Renal cortex interstitium (tissue), 11 donors: ENCODE measurements around the gene BICC1. TPM values are rescaled to one million over a fixed set of nuclear protein-coding genes. Genes with fewer than 3 reads are reported as not detected.
A peak's percentile ranks its signal among the peaks of the same experiment; 100 is the strongest.
"Not testable (repeated sequence)": the region's sequence is repeated elsewhere in the genome, so short reads cannot be mapped to it uniquely, and the experiment has no call there.

Experiments used
- DNase-seq, 11 donors: peaks; one replicate each; pipeline ENCODE4 v3.0.0-alpha.2; 2013; ENCODE audit warnings: low read depth in 9 of 11, low spot score in 4 of 11; ENCODE audit errors: extremely low read depth in 1 of 11
- polyA plus RNA-seq, 3 donors: library from polyadenylated mRNA; unstranded; fragments of 120-200 nt; gene quantifications; one replicate each; pipeline ENCODE4 v1.2.1, GENCODE V29; 2013; ENCODE audit not compliant: insufficient read length in 3 of 3

BICC1 gene
- polyA plus RNA-seq, 3 donors = 70.8 to 94.6 (median 83.3) TPM

GRCh38 chr10:58851606-58852005 lies 338.9 kb downstream of the BICC1 start:
- no peak for DNase-seq

- no peak for DNase-seq
These were observed 341.0 kb downstream of the BICC1 start for GRCh38 chr10:58853668-58854067.

- DNase-seq = no peak
These were observed 342.1 kb downstream of the BICC1 start for GRCh38 chr10:58854811-58855210.

GRCh38 chr10:58856508-58857240 lies 344.0 kb downstream of the BICC1 start:
- peak in 8 of 11 donors; percentile 3 to 52 (median 18) for DNase-seq

GRCh38 chr10:58857251-58857805 lies 344.7 kb downstream of the BICC1 start:
- no peak for DNase-seq

- not testable (repeated sequence) for DNase-seq
These were observed 345.5 kb downstream of the BICC1 start for GRCh38 chr10:58858123-58858522.

GRCh38 chr10:58859526-58859925 lies 346.9 kb downstream of the BICC1 start:
- DNase-seq = no peak

- DNase-seq = no peak
These were observed 355.0 kb downstream of the BICC1 start for GRCh38 chr10:58867683-58868082.

GRCh38 chr10:58868736-58869435 lies 356.2 kb downstream of the BICC1 start:
- no peak for DNase-seq

GRCh38 chr10:58870070-58870469 lies 357.4 kb downstream of the BICC1 start:
- DNase-seq = no peak

- no peak for DNase-seq
These were observed 360.5 kb downstream of the BICC1 start for GRCh38 chr10:58873161-58873560.

Other genes starting within 250 kb of the BICC1 start
- 1 to 10 TPM; 6.2 to 7.7 (median 7.5) TPM for gene IPMK, start 245.0 kb upstream of the BICC1 start, polyA plus RNA-seq
- gene CISD1, start 243.7 kb upstream of the BICC1 start, polyA plus RNA-seq = 10 to 100 TPM; 44.9 to 60.2 (median 53.4) TPM
- gene UBE2D1, start 177.9 kb upstream of the BICC1 start, polyA plus RNA-seq = 10 to 100 TPM; 34.1 to 46.7 (median 35.7) TPM
- 10 to 100 TPM; 70.9 to 87.3 (median 71.8) TPM for gene TFAM, start 127.5 kb upstream of the BICC1 start, polyA plus RNA-seq